ENCODE results near the gene DPP6.
"Not testable (repeated sequence)": the region's sequence is repeated elsewhere in the genome, so short reads cannot be mapped to it uniquely, and the experiment has no call there.

The DPP6 gene

GRCh38 chr7:154653281-154653680, 601.1 kb downstream of the DPP6 start:
- DNase-seq (ENCODE audit: low read depth in 2 of 2) = no peak

- DNase-seq (ENCODE audit: low read depth in 2 of 2) = no peak
Measured at GRCh38 chr7:154656618-154657017, 604.4 kb downstream of the DPP6 start.

- no peak for DNase-seq (ENCODE audit: low read depth in 2 of 2)
Measured at GRCh38 chr7:154666768-154667167, 614.6 kb downstream of the DPP6 start.

- no peak for DNase-seq (ENCODE audit: low read depth in 2 of 2)
Measured at GRCh38 chr7:154672659-154673415, 620.6 kb downstream of the DPP6 start.

GRCh38 chr7:154674191-154674590, 622.0 kb downstream of the DPP6 start:
- no peak for DNase-seq (ENCODE audit: low read depth in 2 of 2)

- DNase-seq (ENCODE audit: low read depth in 2 of 2) = no peak
Measured at GRCh38 chr7:154675560-154675959, 623.4 kb downstream of the DPP6 start.

- not testable (repeated sequence) for DNase-seq (ENCODE audit: low read depth in 2 of 2)
Measured at GRCh38 chr7:154676033-154676421, 623.8 kb downstream of the DPP6 start.

- DNase-seq (ENCODE audit: low read depth in 2 of 2) = no peak
Measured at GRCh38 chr7:154676422-154677073, 624.4 kb downstream of the DPP6 start.

GRCh38 chr7:154677454-154677853, 625.3 kb downstream of the DPP6 start:
- no peak for DNase-seq (ENCODE audit: low read depth in 2 of 2)

GRCh38 chr7:154678001-154678550, 625.9 kb downstream of the DPP6 start:
- not testable (repeated sequence) for DNase-seq (ENCODE audit: low read depth in 2 of 2)

GRCh38 chr7:154679379-154680053, 627.3 kb downstream of the DPP6 start:
- DNase-seq (ENCODE audit: low read depth in 2 of 2) = no peak

GRCh38 chr7:154680894-154681659, 628.9 kb downstream of the DPP6 start:
- no peak for DNase-seq (ENCODE audit: low read depth in 2 of 2)

GRCh38 chr7:154682003-154682402, 629.8 kb downstream of the DPP6 start:
- no peak for DNase-seq (ENCODE audit: low read depth in 2 of 2)

GRCh38 chr7:154684666-154685563, 632.7 kb downstream of the DPP6 start:
- DNase-seq (ENCODE audit: low read depth in 2 of 2) = no peak

- no peak for DNase-seq (ENCODE audit: low read depth in 2 of 2)
Measured at GRCh38 chr7:154685564-154685901, 633.3 kb downstream of the DPP6 start.

- DNase-seq (ENCODE audit: low read depth in 2 of 2) = no peak
Measured at GRCh38 chr7:154686305-154686704, 634.1 kb downstream of the DPP6 start.

- DNase-seq (ENCODE audit: low read depth in 2 of 2) = no peak
Measured at GRCh38 chr7:154688952-154689351, 636.8 kb downstream of the DPP6 start.

- no peak for DNase-seq (ENCODE audit: low read depth in 2 of 2)
Measured at GRCh38 chr7:154690411-154690810, 638.2 kb downstream of the DPP6 start.

- no peak for DNase-seq (ENCODE audit: low read depth in 2 of 2)
Measured at GRCh38 chr7:154693661-154694060, 641.5 kb downstream of the DPP6 start.

- DNase-seq (ENCODE audit: low read depth in 2 of 2) = no peak
Measured at GRCh38 chr7:154695836-154696235, 643.6 kb downstream of the DPP6 start.

GRCh38 chr7:154696556-154696955, 644.4 kb downstream of the DPP6 start:
- DNase-seq (ENCODE audit: low read depth in 2 of 2) = no peak
